Stimulated activated CD8-positive, alpha-beta memory T cell treated with anti-CD3 and anti-CD28 coated beads, Interleukin-12 subunit alpha, Interleukin-12 subunit beta, amount 100 ng/mL, for 4 hours (primary cell): ENCODE data around the gene PARD3.
"Not testable (repeated sequence)": the region's sequence is repeated elsewhere in the genome, so short reads cannot be mapped to it uniquely, and the experiment has no call there.

Experiments used
- DNase-seq: peaks from one replicate; pipeline ENCODE4 v3.0.0-alpha.2; 2020; ENCODE audit warnings: low read depth

The PARD3 gene

DNA sequence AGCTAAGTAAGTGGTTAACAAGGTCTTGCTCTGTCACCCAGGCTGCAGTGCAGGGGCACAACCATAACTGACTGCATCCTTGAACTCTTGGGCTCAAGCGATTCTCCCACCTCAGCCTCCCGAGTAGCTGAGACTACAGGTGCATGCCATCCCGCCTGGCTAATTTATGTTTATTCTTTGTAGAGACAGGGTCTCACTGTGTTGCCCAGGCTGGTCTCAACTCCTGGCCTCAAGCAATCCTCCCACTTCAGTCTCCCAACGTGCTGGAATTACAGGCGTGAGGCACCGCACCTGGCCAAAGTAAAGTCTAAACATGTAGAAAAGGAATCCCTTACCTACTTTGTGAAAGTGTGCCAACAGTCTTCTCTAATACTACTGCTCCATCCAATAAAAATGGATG is 17.9 kb downstream of the PARD3 start:
- no peak for DNase-seq

DNA sequence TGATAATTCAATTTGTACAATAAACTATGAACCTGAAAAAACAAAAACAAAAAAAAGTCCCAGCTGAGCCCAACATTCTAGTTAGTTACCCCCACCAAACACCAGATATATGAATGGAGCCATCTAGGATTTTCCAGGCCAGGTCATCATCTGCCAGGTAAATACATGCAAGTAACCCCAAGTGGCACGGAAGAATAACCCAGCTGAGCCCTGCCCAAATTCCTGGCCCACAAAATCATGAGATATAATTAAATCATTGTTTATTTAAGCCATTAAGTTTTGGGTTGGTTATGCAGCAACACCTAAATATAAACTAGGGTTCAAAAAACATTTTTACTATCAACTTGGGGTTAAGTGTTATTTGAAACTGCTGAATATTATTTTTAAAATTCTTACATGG is 19.0 kb downstream of the PARD3 start:
- DNase-seq: no peak

- DNase-seq: no peak
Measured at GRCh38 chr10:34795334-34795733, 19.8 kb downstream of the PARD3 start.

GRCh38 chr10:34794835-34795234 is 20.3 kb downstream of the PARD3 start:
- no peak for DNase-seq

GRCh38 chr10:34793581-34793980 is 21.5 kb downstream of the PARD3 start:
- DNase-seq: not testable (repeated sequence)

GRCh38 chr10:34792881-34793280 is 22.2 kb downstream of the PARD3 start:
- DNase-seq: no peak

DNA sequence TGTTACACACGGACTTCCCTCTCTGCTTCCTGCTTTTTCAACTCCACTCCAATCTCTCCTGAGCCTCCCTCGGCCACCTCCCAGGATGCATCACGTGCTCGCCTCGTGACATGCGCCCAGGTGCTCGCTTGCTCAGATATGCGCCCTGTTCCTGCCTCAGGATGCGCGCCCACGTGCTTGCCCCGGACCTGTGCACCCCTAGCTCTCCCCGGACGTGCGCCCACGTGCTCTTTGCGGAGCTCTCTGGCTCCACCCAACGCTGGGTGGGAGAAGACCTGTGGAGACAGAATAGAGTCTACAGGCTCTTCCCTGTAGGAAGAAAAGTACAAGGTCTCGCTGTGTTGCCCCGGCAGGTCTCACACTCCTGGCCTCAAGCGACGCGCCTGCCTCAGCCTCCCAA is 23.1 kb downstream of the PARD3 start:
- no peak for DNase-seq

- no peak for DNase-seq
Measured at GRCh38 chr10:34791228-34791627, 23.9 kb downstream of the PARD3 start.

DNA sequence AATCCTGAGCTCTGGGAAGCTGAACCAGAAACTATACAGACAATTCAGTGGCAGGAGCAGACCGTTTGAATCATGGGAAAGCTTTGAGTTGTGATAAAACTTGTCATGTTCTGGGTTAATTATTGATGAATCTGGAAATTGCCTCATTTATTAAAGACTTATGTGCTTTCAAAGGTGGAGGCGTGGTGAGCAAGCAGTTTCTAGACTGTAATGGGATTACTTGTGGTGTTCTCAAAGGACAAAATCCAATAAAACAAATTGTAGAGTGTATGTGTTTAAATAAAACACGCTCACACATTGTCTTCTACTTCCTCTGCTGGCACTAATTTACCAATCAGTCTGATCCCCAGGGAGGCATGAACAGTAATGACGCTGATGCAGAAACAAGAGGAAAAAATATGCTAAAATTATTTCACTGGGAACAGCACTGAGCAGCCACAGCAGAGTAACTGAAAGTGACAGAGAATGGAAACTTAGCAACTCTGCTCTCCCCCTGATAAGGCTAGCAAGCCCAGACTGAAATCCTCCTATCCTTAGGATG is 25.1 kb downstream of the PARD3 start:
- no peak for DNase-seq

DNA sequence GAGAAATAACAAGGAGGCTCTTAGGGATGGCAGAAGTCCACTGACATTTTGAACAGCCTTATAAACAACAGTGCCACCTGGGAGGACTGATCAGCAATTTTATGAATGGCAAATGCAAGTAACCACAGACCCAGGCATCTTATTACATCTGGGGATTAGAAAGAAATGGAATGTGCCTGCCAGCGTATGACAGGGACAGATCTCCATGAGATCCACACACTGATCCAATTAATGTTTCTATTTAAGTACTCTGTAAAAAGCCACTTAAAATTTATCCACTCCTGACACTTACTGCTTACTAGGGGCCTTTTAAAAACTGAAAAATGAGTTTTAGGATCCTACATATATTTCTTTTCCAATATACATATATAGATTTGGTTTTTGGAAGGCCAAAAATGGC is 28.6 kb downstream of the PARD3 start:
- no peak for DNase-seq

- DNase-seq: no peak
Measured at GRCh38 chr10:34781711-34782110, 33.4 kb downstream of the PARD3 start.

GRCh38 chr10:34780818-34781380 is 34.2 kb downstream of the PARD3 start:
- no peak for DNase-seq

GRCh38 chr10:34778237-34778636 is 36.9 kb downstream of the PARD3 start:
- DNase-seq: no peak

DNA sequence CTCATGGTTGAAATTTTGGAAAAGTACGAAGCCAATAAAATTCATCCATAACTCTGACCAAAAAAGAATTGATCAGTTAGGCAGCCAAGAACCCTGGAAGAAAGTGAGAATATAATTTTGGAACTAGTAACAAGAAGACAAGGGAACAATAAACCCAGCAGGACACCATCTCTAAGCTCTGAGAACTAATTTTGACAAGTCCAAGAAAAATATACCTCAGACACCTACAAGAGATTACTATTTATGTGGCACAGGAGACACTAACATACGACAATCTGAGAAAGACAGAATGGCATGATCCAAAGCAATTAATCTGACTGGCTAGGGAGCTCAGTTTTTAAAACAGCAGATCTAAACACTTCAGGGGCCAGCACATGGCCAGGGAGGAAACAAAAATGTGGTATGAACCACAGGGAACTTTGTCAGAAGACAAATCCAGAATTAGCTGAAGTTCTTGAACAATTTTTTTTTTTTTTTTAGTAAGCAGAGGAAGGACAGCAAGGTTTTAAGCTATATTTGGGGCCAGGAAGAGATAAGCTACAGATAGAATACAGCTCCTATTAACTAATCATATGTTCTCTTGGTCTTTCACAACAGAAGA is 38.9 kb downstream of the PARD3 start:
- no peak for DNase-seq

- no peak for DNase-seq
Measured at GRCh38 chr10:34775044-34775637, 40.0 kb downstream of the PARD3 start.

GRCh38 chr10:34773636-34774630 is 41.2 kb downstream of the PARD3 start:
- no peak for DNase-seq

GRCh38 chr10:34771525-34771924 is 43.6 kb downstream of the PARD3 start:
- DNase-seq: no peak

DNA sequence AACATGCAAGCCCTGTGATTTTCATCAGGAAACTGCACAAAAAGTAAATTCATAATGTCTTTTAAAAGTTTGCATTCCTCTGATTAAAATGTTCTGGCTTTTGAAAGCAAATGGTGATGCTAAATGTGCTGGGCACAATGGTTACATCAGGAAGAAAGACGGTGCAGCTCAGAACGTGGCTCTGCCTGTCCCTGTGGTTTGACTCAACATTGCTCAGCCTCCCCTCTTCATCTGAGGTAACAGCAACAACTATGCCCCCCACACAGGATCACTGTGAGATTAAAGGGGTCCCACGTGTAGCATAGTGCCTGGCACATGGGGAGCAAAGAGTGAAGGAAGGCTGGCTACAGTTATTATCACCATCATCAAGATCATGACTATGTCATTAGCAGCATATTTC is 44.0 kb downstream of the PARD3 start:
- DNase-seq: no peak

DNA sequence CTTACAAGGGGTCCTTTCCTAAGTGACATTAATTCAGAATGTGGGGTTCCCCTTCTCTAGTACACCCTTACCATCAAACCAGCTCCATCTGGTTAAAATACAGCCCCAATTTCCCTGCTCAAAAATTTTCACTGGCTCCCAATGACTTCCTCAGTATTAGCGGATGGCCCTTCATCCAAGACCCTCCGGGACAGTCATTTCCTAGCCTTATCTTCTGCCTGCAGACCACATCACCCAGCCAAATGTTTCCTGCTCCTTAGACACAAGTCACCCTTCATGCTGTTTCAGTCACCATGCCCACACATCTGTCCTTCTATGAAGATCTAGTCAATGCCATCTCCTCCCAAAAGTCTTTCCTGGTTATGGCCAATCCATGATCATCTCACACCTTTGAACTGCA is 45.2 kb downstream of the PARD3 start:
- DNase-seq: no peak

DNA sequence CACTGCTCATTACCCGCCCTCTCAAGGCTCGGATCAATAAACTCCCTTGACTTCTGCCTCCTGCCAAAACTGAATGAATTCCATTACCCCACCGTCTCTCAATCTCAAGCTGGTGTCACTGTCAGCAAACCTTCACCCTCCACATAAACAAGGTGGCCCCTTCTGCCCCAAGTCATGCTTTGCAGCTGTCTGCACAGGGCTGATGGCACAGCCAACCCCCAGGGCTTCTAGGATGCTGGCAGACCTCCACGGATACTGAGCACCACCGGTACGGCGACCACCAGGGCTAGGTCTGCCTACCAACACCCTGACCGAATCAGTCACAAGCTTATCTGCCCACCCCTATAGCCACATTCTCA is 46.1 kb downstream of the PARD3 start:
- no peak for DNase-seq

DNA sequence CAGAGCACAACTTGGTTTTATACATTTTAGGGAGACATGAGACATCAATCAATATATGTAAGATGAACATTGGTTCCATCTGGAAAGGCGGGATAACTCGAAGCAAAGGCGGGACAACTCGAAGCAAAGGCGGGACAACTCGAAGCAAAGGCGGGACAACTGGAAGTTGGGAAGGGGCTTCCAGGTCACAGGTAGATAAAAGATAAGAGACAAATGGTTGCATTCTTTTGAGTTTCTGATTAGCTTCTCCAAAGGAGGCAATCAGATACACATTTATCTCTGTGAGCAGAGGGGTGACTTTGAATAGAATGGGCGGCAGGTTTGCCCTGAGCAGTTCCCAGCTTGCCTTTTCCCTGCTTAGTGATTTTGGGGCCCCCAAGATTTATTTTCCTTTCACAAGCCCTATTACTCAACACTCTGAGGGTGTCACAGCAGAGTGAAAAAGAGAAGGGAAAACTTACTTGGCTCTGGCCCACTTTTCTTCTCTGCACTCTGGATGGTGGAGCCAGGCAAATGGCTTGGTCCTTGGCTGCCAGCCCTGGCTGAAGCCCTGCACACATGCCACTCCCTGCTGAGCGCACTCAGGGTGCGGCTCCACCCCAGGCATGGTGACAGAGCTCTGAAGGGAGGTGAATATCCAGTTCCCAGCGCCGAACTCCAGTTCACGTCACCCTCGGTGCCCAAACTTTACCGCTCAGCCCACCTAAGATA is 46.7 kb downstream of the PARD3 start:
- no peak for DNase-seq
